HL-60 (cell line): ENCODE measurements around the gene TMEM178A.

Experiments used
- CTCF ChIP-seq: IDR thresholded peaks from one replicate; pipeline ENCODE4 v1.5.1; 2011; ENCODE audit warnings: low read length, control low read depth, inconsistent platforms; ENCODE audit not compliant: insufficient read depth
- GABPA ChIP-seq: IDR thresholded peaks from 2 replicates; pipeline ENCODE4 v1.6.1; 2012; ENCODE audit warnings: low read depth
- POLR2AphosphoS5 ChIP-seq: IDR thresholded peaks from 2 replicates; pipeline ENCODE4 v1.6.1; 2012; ENCODE audit warnings: low read depth
- REST ChIP-seq: IDR thresholded peaks from 2 replicates; pipeline ENCODE4 v1.6.1; 2012; ENCODE audit warnings: low read depth; ENCODE audit not compliant: insufficient replicate concordance
- SPI1 ChIP-seq: IDR thresholded peaks from 2 replicates; pipeline ENCODE4 v1.6.1; 2012; ENCODE audit warnings: low read depth, mild to moderate bottlenecking, borderline replicate concordance

GRCh38 chr2:39731546-39731945, 65.8 kb downstream of the TMEM178A start:
- TF ChIP-seq CTCF (no peak), REST (no peak), POLR2AphosphoS5 (no peak), GABPA (no peak), SPI1 (no peak)
